ENCODE measurements around the gene OR5A1.
"Not testable (repeated sequence)": the region's sequence is repeated elsewhere in the genome, so short reads cannot be mapped to it uniquely, and the experiment has no call there.

The OR5A1 gene

DNA sequence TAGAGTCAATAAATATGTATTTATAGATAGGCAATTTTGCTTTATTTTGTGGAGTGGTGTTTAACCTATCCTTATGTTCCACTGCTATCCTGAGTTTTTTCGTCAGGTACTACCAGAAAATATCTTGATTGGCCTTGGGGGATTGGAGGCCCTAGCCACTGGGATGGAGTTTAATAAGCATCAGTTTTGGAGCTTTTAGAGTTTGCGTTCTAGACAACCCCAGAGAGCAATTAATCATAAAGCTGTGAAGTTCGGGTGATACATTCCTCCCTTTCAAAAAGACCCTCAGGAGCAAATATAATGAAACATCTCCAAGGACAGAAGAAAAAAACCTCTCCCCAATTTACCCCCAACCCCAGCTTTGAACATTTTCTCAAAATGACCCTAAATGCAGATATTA, at the start of gene OR5A1:
Gene OR5A1, plus strand, starts transcription at position 301 of the 400 bp plus-strand sequence. CDS start 6,700 bp downstream, outside the sequence.
- DNase-seq (ENCODE audit: low read depth) = no peak

DNA sequence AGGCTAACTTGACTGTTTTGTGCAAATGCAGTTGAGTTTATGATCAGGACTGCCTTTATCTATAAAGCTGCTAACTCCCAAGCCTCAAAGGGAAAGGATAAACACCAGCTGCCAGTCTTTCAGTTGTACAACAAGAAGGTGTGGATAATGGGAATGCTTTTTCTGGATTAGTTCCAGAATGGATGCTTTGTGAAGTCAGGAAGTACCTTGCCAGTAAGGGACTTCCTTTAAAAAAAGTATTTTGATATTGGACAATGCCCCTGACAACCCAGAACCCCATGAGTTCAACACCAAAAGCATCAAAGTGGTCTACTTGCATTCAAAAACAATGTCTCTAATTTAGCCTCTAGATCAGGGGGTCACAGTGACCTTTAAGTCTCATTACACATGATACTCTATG, 42.1 kb upstream of the OR5A1 start:
- no peak for DNase-seq (ENCODE audit: low read depth)

DNA sequence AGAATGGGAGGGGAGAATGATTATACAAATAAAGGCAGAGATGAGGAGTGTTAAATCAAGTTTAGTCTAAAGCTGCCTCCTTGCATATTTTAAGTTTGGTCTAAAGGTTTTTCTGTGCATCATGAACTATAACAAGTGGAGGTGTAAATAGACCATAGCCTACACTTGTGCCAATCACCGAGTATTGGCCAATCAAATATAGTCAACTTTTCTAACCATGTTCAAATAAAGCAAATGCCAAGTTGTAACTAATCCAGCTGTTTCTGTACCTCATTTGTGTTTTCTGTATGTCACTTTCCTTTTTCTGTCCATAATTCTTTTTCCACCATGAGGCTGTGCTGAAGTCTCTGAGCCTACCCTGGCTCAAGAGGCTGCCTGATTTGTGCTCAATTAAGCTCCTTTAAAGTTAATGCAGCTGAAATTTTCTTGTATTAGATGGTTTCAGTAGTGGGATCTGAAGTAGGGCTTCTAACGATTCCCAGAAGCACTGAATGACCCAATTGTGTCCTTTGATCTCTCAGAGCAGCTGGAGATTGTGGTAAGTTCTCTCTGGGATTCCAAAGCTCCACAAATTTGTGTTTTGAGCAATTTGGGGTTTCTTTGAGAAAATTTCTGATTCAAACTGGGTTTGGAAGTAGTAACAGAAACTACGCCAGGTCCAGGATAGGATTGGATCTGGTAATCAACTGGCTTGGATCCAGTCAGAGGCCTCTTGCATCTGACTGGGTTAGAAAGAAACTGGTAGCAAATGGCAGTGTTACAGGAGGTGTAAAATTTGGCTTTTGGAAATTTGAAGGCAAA, 35.6 kb upstream of the OR5A1 start:
- no peak for DNase-seq (ENCODE audit: low read depth)

DNA sequence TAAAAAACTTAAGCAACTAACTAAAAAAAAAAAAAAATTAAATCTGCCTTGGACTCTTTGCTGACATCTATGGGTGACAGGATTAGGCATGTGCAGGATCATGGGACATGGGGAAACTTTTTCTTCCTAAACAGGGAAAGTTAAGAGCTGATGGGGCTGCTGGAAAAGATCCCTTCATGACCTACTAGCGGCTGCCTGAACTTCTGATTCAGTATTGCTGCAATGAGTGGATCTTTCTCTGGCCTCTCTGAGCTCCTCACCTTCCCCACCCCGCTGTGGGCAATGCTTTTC, 35.1 kb upstream of the OR5A1 start:
- DNase-seq (ENCODE audit: low read depth) = no peak

DNA sequence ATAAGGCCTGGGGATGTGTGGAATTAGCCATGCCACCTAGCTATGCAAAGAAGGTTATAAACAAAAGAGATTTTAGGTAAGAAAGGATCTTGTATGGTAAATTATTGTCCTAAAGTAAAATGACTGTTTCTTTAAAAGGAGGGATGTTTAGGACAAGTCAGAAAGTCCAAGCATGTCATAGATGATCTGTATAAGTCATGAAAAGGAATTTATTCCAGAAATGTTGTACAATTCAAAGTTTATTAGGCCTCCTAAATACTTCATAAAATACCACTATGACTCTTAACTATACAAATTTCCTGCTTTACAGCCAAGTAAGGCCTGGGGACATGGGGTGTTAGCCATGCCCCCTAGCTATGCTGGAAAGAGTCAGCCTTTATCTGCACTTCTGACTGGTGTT, 32.7 kb upstream of the OR5A1 start:
- DNase-seq (ENCODE audit: low read depth) = no peak

DNA sequence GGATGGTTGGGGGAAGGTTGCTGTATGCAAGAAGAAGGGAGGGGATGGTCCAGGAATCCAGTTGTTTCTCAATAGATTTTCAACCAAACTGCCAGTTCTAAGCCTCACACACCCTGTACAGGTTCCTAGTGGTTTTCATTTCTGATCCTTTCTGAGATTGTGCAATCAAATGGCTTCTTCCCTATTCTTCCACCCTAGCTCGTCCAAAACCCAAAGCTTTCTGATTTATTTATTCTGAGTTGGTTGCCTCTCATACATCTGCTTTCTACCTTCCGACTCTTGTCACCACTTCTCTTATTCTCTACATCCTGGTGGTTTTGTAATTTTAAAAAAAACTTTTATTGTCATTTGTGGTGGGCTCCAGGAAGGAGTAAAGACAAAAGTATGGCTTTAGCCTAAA, 22.6 kb upstream of the OR5A1 start:
- DNase-seq (ENCODE audit: low read depth) = no peak

DNA sequence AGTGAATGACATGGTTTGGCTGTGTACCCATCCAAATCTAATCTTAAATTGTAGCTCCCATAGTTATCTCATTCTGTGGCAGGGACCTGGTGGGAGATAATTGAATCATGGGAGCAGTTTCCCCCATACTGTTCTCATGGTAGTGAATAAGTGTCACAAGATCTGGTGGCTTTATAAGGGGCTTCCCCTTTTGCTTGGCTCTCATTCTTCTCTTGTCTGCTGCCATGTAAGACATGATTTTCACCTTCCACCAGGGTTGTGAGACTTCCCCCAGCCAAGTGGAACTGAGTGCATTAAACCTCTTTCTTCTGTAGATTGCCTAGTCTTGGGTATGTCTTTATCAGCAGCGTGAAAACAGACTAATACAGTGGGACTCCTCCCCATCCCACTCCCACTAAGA, 21.2 kb upstream of the OR5A1 start:
- DNase-seq (ENCODE audit: low read depth) = no peak

DNA sequence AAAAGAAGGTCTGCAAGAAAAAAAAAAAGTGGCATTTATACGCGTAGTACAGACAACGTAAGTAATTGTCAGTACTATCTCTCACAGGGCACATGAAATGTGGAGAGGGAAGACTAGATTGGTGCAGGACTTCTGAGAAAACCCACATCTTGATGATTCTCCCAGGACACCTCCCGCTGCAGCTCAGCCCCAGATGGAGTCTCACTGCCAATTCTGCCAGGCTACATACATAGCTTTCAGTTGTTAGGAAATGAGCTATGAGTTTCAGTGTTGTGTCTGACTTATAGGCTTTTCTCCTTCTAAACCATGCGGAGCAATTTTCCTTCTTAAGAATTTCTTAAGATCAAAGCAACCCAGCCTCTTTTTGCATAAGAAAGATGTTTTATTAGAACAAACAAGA, 19.7 kb upstream of the OR5A1 start:
- no peak for DNase-seq (ENCODE audit: low read depth)

DNA sequence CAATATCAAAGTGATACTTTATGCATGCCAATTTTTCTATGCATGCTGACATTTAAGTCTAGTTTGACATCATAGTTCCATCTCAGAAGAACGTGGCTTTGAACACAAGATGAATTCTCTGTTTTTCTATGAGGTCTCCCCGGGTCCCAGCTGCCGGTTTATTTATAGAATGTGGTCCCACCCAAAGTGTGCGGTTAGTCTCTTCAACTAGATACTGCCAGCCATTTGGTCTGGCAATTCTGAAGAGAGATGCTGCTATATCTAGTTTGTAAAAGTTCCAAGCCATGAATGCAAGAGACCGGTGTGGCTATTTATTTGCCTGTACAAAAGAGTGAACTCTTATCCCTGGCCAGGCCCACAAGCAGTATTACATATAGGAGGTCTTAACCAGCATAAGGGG, 19.2 kb upstream of the OR5A1 start:
- no peak for DNase-seq (ENCODE audit: low read depth)

DNA sequence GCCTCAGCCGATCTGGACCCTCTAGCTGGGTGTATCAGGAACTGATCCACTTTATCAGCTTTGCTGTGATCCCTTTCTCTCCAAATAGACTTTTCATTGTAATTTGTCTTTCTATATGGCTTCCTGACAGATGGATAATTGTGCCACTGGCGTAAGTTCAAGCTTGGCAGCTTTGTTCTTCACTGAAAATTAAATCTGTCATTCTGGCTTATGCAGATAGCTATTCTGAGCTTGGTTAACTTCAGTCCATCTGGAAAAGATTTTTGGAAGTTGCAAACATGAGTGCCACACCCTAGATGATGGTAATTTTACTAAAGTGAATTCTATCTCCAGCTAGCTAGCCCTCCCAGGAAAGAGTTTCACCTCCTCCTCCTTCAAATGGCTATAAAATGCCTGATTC, 18.1 kb upstream of the OR5A1 start:
- DNase-seq (ENCODE audit: low read depth) = no peak

DNA sequence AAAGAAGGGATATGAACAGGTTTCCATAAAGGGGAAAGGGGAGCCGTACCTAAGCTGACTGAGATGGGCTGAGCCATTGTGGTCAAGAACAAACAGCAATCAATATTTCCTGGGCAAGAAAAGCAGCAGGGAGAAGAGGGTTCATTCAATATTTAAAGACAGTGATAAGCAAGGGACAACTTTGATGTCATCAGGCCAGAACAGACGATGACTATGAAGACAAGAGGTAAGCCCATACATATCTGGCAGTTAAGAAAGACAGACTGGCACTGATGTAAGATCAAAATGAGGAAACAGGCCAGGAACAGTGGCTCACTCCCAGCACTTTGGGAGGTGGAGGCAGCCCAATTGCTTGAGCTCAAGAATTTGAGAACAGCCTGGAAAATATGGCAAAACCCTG, 12.4 kb upstream of the OR5A1 start:
- DNase-seq (ENCODE audit: low read depth) = no peak

DNA sequence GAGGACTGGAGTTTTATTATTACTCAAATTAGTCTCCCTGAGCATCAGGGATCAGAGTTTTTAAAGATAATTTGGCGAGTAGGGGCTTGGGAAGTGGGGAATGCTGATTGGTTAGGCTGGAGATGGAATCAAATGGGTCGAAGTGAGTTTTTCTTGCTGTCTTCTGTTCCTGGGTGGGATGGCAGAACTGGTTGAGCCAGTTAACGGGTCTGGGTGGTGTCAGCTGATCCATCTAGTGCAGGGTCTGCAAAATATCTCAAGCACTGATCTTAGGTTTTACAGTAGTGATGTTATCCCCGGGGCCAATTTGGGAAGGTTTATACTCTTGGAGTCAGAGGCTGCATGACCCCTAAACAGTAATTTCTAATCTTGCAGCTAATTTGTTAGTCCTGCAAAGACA, 11.1 kb upstream of the OR5A1 start:
- DNase-seq (ENCODE audit: low read depth) = no peak

DNA sequence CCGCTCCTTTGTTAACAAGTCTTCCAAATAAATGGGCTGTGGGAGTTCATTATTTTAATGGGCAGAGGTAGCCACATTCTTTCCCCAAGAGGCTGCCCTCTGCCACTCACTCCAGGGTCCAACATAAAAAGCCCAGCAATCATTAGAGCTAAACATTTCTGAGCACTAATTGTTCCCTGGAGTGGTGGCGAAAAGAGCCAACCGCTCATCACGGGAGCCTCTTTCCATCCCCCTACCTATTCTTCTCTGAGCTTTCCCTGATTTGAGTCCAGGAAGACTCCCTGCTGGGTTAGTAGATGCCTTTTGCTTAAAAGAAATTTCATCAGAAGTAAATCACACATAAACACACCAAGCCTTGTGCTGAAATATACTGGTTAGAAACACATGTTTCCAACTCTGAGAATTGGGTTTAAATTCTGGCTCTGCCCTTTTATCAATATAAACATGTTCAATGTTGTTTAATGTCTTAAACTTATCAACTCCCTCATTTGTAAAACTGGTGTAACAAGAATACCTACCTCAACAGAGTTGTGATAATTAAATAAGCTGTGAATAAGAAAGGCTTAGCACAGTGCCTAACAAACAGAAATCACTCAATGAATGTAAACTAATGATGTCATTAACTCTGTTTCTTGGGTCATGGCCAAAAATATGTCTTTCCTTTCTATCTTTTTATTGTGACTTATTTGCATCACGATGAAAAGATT, 9.8 kb upstream of the OR5A1 start, which contains the start of gene OR5A2:
Gene OR5A2, minus strand, starts transcription at position 53 of the 707 bp plus-strand sequence. CDS start 3,460 bp downstream, outside the sequence.
- no peak for DNase-seq (ENCODE audit: low read depth)

DNA sequence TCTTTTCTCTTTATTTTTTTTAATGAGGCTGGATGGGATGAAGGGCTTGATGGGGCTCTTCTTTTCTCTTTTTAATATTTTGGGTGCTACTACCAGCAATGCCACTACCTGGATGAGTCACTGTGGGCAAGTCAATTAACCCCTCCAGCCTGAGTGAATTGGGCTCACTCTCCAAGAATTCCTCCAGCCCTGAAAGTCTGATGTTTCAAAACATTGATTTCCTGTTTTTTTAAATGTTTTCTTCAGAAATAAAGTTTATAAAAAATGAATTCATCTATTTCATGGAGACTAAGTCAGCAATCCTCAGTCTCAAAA, 9.2 kb upstream of the OR5A1 start:
- DNase-seq (ENCODE audit: low read depth) = no peak

DNA sequence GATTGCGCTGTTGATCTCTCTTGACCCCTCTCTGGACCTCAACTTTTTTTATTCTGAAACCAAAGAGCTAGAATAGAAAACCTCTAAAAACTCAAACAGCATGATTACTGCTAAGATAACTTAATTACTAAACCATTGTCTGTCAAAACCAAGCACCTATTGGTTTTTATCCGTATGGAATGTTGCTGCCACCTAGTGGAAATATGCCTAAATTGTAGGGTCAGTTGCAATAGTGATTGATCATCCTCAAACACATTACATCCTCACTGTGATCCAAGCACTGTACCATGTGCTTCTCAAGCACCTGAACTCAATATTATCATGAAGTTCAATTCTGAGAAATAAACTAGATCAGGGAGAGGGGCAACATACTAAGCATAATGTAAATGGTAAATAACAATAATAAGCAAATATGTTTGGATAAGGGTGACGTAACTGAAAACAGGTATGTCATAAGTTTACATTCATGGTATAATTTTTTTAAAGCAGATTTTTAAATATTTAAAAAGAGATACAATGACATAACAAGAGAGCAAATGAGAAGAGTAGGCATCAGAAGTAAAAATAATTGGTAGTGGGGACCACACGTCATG, 6.2 kb upstream of the OR5A1 start:
- DNase-seq (ENCODE audit: low read depth) = no peak

DNA sequence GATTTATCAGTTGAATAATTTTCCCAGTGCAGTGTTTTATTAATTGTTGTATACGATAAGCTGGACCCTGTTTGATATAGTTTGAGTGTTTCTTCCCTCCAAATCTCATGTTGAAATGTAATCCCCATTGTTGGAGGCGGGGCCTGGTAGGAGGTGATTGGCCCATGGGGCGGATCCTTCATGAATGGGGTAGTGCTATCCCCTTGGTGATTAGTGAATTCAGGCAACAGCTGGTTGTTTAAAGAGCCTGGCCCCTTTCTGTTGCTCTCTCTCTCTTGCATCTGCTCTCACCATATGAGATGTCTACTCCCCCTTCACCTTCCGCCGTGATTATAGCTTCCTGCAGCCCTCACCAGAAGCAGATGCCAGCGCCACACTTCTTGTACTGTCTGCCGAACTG, 1.5 kb downstream of the OR5A1 start:
- DNase-seq (ENCODE audit: low read depth) = no peak

DNA sequence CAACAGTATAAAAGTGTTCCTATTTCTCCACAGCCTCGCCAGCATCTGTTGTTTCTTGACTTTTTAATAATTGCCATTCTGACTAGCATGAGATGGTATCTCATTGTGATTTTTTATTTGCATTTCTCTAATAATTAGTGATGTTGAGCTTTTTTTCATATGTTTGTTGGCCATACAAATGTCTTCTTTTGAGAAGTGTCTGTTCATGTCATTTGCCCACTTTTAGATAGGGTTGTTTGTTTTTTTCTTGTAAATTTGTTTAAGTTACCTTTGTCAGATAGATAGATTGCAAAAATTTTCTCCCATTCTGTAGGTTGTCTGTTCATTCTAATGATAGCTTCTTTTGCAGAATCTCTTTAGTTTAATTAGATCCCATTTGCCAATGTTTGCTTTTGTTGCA, 9.4 kb downstream of the OR5A1 start:
- not testable (repeated sequence) for DNase-seq (ENCODE audit: low read depth)

DNA sequence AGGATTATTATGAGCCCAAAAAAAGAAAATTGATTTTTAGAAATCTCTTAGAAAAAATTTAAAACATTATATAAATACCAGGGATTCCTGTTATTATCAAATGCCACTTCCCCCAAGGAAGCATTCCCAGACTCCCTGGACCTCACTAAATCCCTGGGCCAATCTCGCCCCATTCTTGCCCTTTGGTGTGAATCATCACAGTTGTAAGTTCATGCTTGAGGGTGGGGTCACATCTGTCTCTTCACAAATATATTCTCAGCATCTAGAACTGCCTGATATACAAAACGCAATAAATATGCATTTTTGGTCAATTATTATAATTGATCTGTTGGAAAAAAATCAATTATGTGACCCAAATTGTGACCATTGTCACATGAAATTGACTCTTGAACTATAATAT, 12.2 kb downstream of the OR5A1 start:
- no peak for DNase-seq (ENCODE audit: low read depth)

DNA sequence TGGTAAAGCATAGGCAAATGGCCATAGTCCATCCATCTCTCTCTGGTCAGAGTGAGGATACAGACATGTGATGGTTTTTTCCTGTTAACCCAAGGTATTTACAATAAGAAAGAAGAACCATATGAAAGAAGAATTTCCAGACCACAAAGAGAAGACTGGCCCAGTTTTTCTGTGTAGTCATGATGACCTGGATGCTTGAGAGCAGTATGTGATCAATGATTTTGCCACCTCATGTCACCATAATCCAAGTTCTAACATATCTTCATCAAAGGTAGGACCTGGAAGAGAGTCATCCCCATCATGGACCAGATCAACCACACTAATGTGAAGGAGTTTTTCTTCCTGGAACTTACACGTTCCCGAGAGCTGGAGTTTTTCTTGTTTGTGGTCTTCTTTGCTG, 20.4 kb downstream of the OR5A1 start, which contains the start of gene OR4D6:
Gene OR4D6, plus strand, starts transcription at position 301 of the 400 bp plus-strand sequence. Its CDS starts 0 bp downstream, at position 301.
- DNase-seq (ENCODE audit: low read depth) = no peak

DNA sequence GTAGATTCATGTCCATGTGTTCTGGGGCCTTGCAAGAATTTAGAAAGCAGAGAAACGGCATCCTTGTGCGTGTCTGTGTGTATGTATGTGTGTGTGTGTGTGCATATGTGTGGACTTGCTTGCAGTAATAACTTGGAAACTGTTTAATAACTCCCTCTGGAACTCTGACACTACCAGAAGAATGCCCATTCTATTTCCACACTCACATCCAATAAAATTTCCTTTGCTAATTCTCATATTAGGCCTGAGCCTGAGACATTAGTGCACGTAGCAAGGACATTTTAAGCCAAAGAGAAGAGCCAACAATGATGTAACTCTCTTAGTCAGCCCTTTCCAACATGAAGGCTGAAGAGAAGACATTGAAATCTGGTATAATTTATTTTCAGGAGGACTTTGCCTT, 23.6 kb downstream of the OR5A1 start:
- no peak for DNase-seq (ENCODE audit: low read depth)

DNA sequence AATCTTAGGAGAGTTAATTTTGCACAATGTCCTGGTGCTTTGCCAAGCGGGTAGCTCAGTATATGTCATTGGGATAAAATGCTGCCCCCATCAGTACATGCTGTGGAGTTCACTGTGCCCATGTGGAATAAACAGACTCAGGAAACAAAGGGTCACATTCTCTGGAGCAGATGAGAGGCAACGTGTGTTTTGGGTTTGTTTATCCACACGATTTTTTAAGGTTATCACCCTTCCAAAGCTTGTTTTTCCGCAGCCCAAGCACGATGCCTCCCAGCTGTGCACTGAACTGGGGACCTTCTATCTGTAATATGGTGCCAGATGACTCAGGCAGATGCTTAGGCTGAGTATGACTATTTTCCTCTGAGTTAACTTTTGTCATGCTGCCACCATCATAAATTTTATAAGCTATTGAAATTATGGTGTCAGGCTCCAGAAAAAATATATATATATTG, 26.9 kb downstream of the OR5A1 start:
- DNase-seq (ENCODE audit: low read depth) = no peak

DNA sequence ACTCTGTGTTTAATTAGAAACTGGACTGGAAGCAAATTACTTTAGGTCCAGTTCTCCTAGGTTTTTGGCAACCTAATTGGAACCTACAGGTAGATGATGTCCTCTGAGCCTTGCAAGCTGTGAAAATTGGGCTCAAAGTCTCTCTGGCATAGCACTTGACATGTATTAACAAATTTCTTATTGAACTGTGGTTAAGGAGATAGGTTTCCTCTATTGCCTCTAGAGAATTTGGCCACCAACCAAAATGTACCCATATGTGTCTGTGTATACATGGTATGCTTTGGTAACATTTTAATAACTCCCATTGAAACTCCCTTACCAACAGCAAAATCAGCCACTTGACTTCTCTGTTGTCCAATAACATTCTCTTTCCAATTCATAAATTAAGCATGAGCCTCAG, 36.7 kb downstream of the OR5A1 start, which contains the start of gene OR4D10:
Gene OR4D10, plus strand, starts transcription at position 301 of the 400 bp plus-strand sequence. CDS start 4,115 bp downstream, outside the sequence.
- DNase-seq (ENCODE audit: low read depth) = no peak

DNA sequence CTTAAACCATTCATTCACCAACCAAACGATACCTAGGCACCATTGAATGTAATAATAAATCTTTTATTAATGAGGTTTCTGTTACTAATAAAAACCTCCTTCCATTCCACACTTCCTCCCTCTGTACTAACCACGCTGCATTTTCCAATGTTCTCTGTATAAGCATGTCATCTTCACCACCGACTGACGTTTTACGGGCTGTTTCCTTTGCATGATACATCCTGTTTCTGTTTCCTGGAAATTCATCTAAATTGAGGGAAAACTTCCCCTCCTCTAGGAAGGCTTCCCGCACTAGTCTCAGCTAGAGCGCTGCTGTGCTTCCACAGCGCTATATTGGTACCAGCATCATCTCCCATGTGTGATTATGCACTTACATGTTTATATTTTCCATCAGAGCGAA, 38.9 kb downstream of the OR5A1 start:
- DNase-seq (ENCODE audit: low read depth) = no peak

All from activated T-cell treated with anti-CD3 and anti-CD28 coated beads for 48 hours (primary cell).